Measurements from ENCODE around the gene CACNG1.

- no peak for TF ChIP-seq ZBTB7A (IDR thresholded peaks at IDR 0.05; ENCODE audit: low read depth)
- peak; percentile 31 for TF ChIP-seq RAD21 (IDR thresholded peaks at IDR 0.05; ENCODE audit: low read depth)
- TF ChIP-seq, protein P1, sequence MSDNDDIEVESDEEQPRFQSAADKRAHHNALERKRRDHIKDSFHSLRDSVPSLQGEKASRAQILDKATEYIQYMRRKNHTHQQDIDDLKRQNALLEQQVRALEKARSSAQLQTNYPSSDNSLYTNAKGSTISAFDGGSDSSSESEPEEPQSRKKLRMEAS (IDR thresholded peaks at IDR 0.05), result no peak
- TF ChIP-seq USF1 (IDR thresholded peaks at IDR 0.05), result no peak
These were observed 28.2 kb upstream of the CACNG1 start for GRCh38 chr17:67016039-67016762.
